ENCODE data around the gene ACACA. TPM values are rescaled to one million over a fixed set of nuclear protein-coding genes. Genes with fewer than 3 reads are reported as not detected.
"Not testable (repeated sequence)": the region's sequence is repeated elsewhere in the genome, so short reads cannot be mapped to it uniquely, and the experiment has no call there.

The ACACA gene
- total RNA-seq, 2 experiments from 2014 or later = 38.6 to 46.3 TPM

DNA sequence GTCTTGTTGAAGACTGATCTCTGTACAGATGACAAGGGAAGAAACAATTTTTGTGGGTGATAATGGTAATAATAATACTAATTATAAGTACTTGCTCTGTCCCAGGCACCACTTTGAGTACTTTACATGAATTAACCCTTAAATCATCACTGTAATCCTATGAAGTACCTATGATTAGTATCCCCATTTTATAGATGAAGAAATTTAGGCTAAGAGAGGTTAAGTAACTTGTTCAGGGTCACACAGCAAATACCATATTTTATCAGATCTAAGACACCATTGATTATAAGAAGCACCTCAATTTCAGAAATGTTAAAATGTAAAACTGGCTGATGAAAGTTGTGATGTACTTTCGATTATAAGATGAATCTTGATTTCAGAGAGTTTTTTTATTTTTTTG lies 18.6 kb upstream of the ACACA start:
- DNase-seq = no peak
- ChIA-PET CTCF (interaction anchor here (0.5 kb wide), 1 partner anchor 539 kb away, joined by 3 read pairs; no protein-coding TSS in a partner anchor), POLR2A (interaction anchor here (2.3 kb wide), 1 partner anchor 17 kb away, joined by 15 read pairs; the partner anchor contains the start of genes ACACA and TADA2A)
- Mint-ChIP-seq H3K27ac (no peak overlapping the region), H3K4me1 (peaks cover 38% of the 10 kb centered on the region), H3K4me3 (no peak overlapping the region), H3K9me3 (no peaks in the 10 kb centered on the region), H3K27me3 (no peaks in the 10 kb centered on the region), H3K36me3 (ENCODE audit: low read depth) (peaks cover 52% of the 10 kb centered on the region)

DNA sequence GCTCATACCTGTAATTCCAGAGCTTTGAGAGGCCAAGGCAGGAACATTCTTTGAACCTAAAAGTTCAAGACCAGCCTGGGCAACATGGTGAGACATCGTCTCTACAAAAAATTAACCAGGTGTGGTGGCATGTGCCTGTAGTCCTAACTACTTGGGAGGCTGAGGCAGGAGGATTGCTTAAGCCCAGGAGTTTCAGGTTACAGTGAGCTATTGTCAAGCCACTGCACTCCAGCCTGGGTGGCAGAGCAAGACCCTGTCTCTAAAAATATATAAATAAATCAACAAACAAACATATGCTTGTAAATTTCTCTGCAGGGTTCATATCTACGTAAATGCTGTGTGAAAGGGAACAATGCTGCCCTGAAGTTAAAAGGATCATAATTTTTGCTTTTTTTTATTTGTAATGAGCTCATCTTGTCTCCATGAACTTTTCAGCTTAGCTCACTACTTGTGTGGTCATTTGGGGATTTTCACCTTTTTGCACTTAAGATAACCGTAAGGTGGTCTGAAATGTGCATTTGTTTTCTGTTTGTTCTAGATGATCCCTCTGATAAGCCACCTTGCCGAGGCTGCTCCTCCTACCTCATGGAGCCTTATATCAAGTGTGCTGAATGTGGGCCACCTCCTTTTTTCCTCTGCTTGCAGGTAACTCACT lies 16.5 kb upstream of the ACACA start:
- Mint-ChIP-seq H3K27me3 (no peaks in the 10 kb centered on the region), H3K36me3 (ENCODE audit: low read depth) (peaks cover 41% of the 10 kb centered on the region), H3K27ac (peak overlapping the region; percentile 57), H3K4me3 (no peak overlapping the region), H3K4me1 (peaks cover 19% of the 10 kb centered on the region), H3K9me3 (no peaks in the 10 kb centered on the region)
- POLR2A ChIA-PET = interaction anchor here (0.6 to 1.3 kb wide), 5 partner anchors 13 to 137 kb away, joined by 3 to 4 read pairs (median 3); no protein-coding TSS in a partner anchor
- CTCF ChIA-PET = interaction anchor here (1.7 kb wide), 1 partner anchor 9 kb away, joined by 4 read pairs; no protein-coding TSS in a partner anchor
- no peak for DNase-seq

DNA sequence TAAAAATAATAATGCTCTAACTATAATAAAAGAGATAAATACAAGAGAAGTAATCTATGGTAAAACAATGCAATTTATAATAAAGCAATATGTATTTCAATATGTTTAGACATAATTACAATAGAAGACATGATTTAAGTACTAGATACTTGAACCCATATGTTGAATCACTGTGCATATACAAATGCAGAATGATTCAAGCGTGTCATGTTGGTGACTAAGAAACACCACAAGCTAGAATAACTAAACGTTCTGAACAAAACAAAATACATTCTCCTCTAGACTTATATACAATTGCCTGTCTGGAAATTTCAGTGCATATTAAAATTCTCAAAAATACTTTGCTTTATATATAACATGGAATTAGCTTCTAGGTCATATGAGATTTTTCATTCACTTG lies 11.2 kb upstream of the ACACA start:
- no peak for DNase-seq
- Mint-ChIP-seq H3K27ac (no peak overlapping the region), H3K4me3 (no peak overlapping the region), H3K27me3 (no peaks in the 10 kb centered on the region), H3K36me3 (ENCODE audit: low read depth) (peaks cover 53% of the 10 kb centered on the region), H3K9me3 (no peaks in the 10 kb centered on the region), H3K4me1 (peaks cover 14% of the 10 kb centered on the region)
- ChIA-PET CTCF (interaction anchor here (0.6 kb wide), 1 partner anchor 20 kb away, joined by 3 read pairs; no protein-coding TSS in a partner anchor), POLR2A (interaction anchor here (0.9 to 1.4 kb wide), 3 partner anchors 8 to 12 kb away, joined by 3 to 7 read pairs (median 5); partner anchors contain the start of genes ACACA and TADA2A)

- Mint-ChIP-seq H3K36me3 (ENCODE audit: low read depth) (peaks cover 67% of the 10 kb centered on the region), H3K27me3 (no peaks in the 10 kb centered on the region), H3K4me3 (no peak overlapping the region), H3K4me1 (peaks cover 34% of the 10 kb centered on the region), H3K27ac (no peak overlapping the region), H3K9me3 (no peaks in the 10 kb centered on the region)
- ChIA-PET CTCF (interaction anchor here (0.6 to 1.4 kb wide), 4 partner anchors 13 to 41 kb away, joined by 3 to 5 read pairs (median 4); no protein-coding TSS in a partner anchor), POLR2A (interaction anchor here (1.2 kb wide), 1 partner anchor 16 kb away, joined by 4 read pairs; no protein-coding TSS in a partner anchor)
- DNase-seq = no peak
These were observed 7.4 kb upstream of the ACACA start for GRCh38 chr17:37413875-37414519.

- ChIA-PET CTCF (interaction anchor here (1.4 to 1.6 kb wide), 2 partner anchors 9 to 52 kb away, joined by 3 to 4 read pairs; no protein-coding TSS in a partner anchor), POLR2A (interaction anchor here (0.6 to 2.5 kb wide), 5 partner anchors 8 to 78 kb away, joined by 3 to 6 read pairs (median 4); no protein-coding TSS in a partner anchor)
- Mint-ChIP-seq H3K27me3 (no peaks in the 10 kb centered on the region), H3K4me1 (peaks cover 56% of the 10 kb centered on the region), H3K9me3 (no peaks in the 10 kb centered on the region), H3K36me3 (ENCODE audit: low read depth) (peaks cover 70% of the 10 kb centered on the region), H3K4me3 (no peak overlapping the region), H3K27ac (no peak overlapping the region)
- DNase-seq = no peak
These were observed 3.7 kb upstream of the ACACA start for GRCh38 chr17:37410357-37410756.

DNA sequence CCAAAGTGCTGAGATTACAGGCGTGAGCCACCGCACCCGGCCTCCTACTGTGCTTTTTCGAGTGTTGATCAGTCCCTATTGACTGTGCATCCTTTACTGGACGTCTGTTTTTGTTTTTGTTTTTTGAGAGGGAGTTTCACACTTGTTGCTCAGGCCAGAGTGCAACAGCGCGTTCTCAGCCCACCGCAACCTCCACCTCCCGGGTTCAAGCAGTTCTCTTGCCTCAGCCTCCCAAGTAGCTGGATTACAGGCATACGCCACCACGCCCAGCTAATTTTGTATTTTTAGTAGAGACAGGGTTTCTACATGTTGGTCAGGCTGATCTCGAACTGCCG lies 1.5 kb upstream of the ACACA start:
- ChIA-PET CTCF (interaction anchor here (1.4 to 1.9 kb wide), 3 partner anchors 20 to 35 kb away, joined by 4 to 11 read pairs (median 5); no protein-coding TSS in a partner anchor), POLR2A (interaction anchor here (0.6 to 2.9 kb wide), 18 partner anchors 10 to 806 kb away, joined by 3 to 91 read pairs (median 4); partner anchors contain the start of genes MRM1 and SYNRG)
- peaks cover 68% of the 10 kb centered on the region for H3K4me1 Mint-ChIP-seq

DNA sequence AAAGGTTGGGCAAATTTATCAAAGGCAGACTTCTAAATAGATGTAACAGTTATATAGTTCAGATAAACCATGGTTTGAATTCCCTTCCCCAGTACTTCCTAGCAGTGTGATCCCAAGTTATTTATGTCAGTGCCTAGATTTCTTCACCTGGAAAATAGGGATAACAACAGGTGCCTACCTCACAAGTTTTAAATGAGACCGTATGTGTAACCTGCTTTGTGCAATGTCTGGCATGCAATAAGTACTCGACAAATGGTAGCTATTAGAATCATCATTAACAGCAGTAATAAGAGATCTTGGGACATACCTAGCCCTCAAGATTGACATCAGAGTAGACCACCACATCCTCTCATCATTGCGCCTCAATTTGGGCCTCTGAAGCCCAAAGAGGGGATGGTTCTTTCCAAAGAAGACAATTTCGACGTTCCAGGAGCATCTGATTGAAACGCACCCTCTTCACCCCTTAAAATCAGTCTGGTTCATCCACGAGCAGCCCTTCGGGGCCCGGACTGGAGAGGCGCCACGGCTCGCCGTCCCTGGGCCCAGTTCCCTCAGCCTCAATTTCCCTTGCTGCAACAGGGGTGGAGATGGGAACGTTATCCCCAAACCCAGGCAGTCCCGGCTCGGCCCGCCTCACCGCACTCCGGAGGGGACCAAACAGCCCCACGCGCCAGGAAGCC lies 541 bp downstream of the ACACA start:
- Mint-ChIP-seq H3K9me3 (no peaks in the 10 kb centered on the region), H3K27ac (peak overlapping the region; percentile 92), H3K4me1 (peaks cover 69% of the 10 kb centered on the region), H3K4me3 (peak overlapping the region; percentile 98), H3K27me3 (no peaks in the 10 kb centered on the region), H3K36me3 (ENCODE audit: low read depth) (peaks cover 54% of the 10 kb centered on the region)
- no peak for DNase-seq
- ChIA-PET CTCF (interaction anchor here (2.2 kb wide), 1 partner anchor 24 kb away, joined by 7 read pairs; no protein-coding TSS in a partner anchor), POLR2A (interaction anchor here (0.7 to 1.9 kb wide), 6 partner anchors 15 to 85 kb away, joined by 3 to 17 read pairs (median 5); no protein-coding TSS in a partner anchor)

More for the DNA sequence above, 1.5 kb upstream of the ACACA start:
- H3K9me3 Mint-ChIP-seq, DNase-seq, H3K27me3 Mint-ChIP-seq: not testable (repeated sequence)
- Mint-ChIP-seq H3K27ac (peak overlapping the region; percentile 93), H3K4me3 (peak overlapping the region; percentile 89), H3K36me3 (ENCODE audit: low read depth) (peaks cover 63% of the 10 kb centered on the region)

- Mint-ChIP-seq H3K4me3 (peak overlapping the region; percentile 98), H3K4me1 (peaks cover 63% of the 10 kb centered on the region)
These were observed 1.1 kb downstream of the ACACA start for GRCh38 chr17:37405522-37405921.

GRCh38 chr17:37400505-37400904 lies 6.1 kb downstream of the ACACA start:
- POLR2A ChIA-PET = no interaction called here

More at GRCh38 chr17:37405522-37405921, 1.1 kb downstream of the ACACA start:
- H3K27ac Mint-ChIP-seq = peak overlapping the region; percentile 92
- not testable (repeated sequence) for H3K27me3 Mint-ChIP-seq, H3K9me3 Mint-ChIP-seq, DNase-seq
- ChIA-PET CTCF (interaction anchor here (1.0 to 2.2 kb wide), 3 partner anchors 21 to 32 kb away, joined by 3 to 7 read pairs (median 4); no protein-coding TSS in a partner anchor), POLR2A (interaction anchor here (0.7 to 1.9 kb wide), 5 partner anchors 15 to 86 kb away, joined by 3 to 17 read pairs (median 4); no protein-coding TSS in a partner anchor)
- H3K36me3 Mint-ChIP-seq (ENCODE audit: low read depth) = peaks cover 48% of the 10 kb centered on the region

DNA sequence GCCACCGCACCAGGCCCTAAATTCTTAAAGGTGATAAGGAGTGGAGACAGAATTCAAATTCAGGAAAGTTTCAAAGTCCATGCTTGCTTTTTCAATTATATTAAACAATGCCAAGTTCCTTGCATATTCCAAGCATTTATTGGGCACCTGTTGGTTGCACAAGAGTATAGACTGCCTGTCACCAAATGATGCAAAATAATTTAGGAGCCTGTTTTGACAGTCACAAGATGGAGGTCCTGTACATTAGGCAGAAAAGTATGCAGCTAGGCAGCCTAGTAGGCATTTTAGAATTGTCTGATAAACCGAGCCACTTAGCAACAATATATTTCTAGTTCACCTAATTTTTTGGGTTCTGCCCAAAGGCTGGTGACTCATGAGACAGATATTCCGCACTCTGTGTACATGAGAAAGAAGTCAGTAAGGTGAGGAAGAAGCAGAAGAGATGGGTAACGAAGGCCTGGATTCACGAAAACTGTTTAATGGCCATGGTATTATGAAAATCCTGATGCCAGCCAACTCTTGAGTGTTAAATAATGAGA lies 7.3 kb downstream of the ACACA start:
- no peak for DNase-seq
- POLR2A ChIA-PET = no interaction called here
- Mint-ChIP-seq H3K36me3 (ENCODE audit: low read depth) (peaks cover 17% of the 10 kb centered on the region), H3K27me3 (no peaks in the 10 kb centered on the region), H3K4me3 (no peak overlapping the region), H3K4me1 (peaks cover 29% of the 10 kb centered on the region), H3K9me3 (no peaks in the 10 kb centered on the region), H3K27ac (no peak overlapping the region)
- CTCF ChIA-PET = no interaction called here

More at GRCh38 chr17:37400505-37400904, 6.1 kb downstream of the ACACA start:
- H3K4me3 Mint-ChIP-seq = no peak overlapping the region
- peaks cover 23% of the 10 kb centered on the region for H3K36me3 Mint-ChIP-seq (ENCODE audit: low read depth)
- H3K27ac Mint-ChIP-seq = no peak overlapping the region
- no peaks in the 10 kb centered on the region for H3K9me3 Mint-ChIP-seq
- peaks cover 39% of the 10 kb centered on the region for H3K4me1 Mint-ChIP-seq
- CTCF ChIA-PET = no interaction called here
- DNase-seq = no peak
- no peaks in the 10 kb centered on the region for H3K27me3 Mint-ChIP-seq

- H3K27me3 Mint-ChIP-seq = no peaks in the 10 kb centered on the region
- no peak for DNase-seq
- ChIA-PET CTCF (interaction anchor here (2.2 kb wide), 1 partner anchor 20 kb away, joined by 10 read pairs; no protein-coding TSS in a partner anchor), POLR2A (no interaction called here)
- H3K9me3 Mint-ChIP-seq = no peaks in the 10 kb centered on the region
- no peaks in the 10 kb centered on the region for H3K36me3 Mint-ChIP-seq (ENCODE audit: low read depth)
- no peak overlapping the region for H3K4me3 Mint-ChIP-seq
- no peak overlapping the region for H3K27ac Mint-ChIP-seq
- H3K4me1 Mint-ChIP-seq = peaks cover 24% of the 10 kb centered on the region
These were observed 13.3 kb downstream of the ACACA start for GRCh38 chr17:37393352-37393751.

GRCh38 chr17:37392024-37392590 lies 14.5 kb downstream of the ACACA start:
- Mint-ChIP-seq H3K4me1 (peaks cover 18% of the 10 kb centered on the region), H3K36me3 (ENCODE audit: low read depth) (no peaks in the 10 kb centered on the region), H3K4me3 (no peak overlapping the region), H3K9me3 (no peaks in the 10 kb centered on the region), H3K27ac (peak overlapping the region; percentile 5), H3K27me3 (no peaks in the 10 kb centered on the region)
- POLR2A ChIA-PET = interaction anchor here (0.9 to 1.3 kb wide), 3 partner anchors 9 to 19 kb away, joined by 3 to 4 read pairs (median 3); no protein-coding TSS in a partner anchor
- CTCF ChIA-PET = interaction anchor here (0.8 to 2.2 kb wide), 2 partner anchors 17 to 19 kb away, joined by 3 to 10 read pairs; no protein-coding TSS in a partner anchor
- no peak for DNase-seq

Data from activated CD4-positive, alpha-beta memory T cell treated with anti-CD3 and anti-CD28 coated beads, Interleukin-2, amount 10 ng/mL, durations not matched to agents 7 days and 5 days (primary cell).